Jurkat, Clone E6-1 (cell line): ENCODE data around the gene MGAT4C. TPM values are rescaled to one million over a fixed set of nuclear protein-coding genes. Genes with fewer than 3 reads are reported as not detected.
"Not testable (repeated sequence)": the region's sequence is repeated elsewhere in the genome, so short reads cannot be mapped to it uniquely, and the experiment has no call there.

Experiments used
- DNase-seq: peaks from one replicate; pipeline ENCODE4 v3.0.0-alpha.2; 2011; ENCODE audit warnings: low read depth, low spot score
- H3K4me3 ChIP-seq: 2 replicates; pipeline ENCODE4 v1.5.1; 2011; ENCODE audit warnings: mild to moderate bottlenecking, low read length, control low read depth, moderate library complexity
- polyA plus RNA-seq: library from polyadenylated mRNA; unstranded; fragments of >200 nt; gene quantifications from one replicate; pipeline ENCODE4 v1.2.1, GENCODE V29; 2012; ENCODE audit warnings: missing spikeins; ENCODE audit not compliant: insufficient read length, insufficient read depth

Gene MGAT4C
- not detected for polyA plus RNA-seq

DNA sequence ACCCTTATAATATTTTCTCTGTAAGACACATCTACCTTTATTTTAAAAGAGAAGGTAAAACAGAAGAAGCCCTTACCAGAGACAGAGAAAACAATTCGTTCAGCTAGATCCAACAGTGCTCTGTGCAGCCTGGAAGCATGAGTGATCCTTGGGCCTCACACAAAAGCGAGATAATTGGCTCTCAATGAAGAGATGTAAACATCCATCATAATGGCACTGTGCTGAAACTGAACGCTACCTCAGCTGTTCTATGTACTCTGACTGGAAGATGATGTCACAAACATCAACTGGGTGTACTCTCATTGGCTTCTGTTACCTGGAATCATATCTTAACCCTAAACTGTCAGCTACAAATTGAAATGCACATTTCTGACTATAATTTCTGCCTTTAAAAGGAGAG is at the start of gene MGAT4C:
TSS of gene MGAT4C (minus strand) at position 229 of the 400 bp plus-strand sequence.
- H3K4me3 ChIP-seq = no peak within 1 kb of the TSS
- DNase-seq = no peak

DNA sequence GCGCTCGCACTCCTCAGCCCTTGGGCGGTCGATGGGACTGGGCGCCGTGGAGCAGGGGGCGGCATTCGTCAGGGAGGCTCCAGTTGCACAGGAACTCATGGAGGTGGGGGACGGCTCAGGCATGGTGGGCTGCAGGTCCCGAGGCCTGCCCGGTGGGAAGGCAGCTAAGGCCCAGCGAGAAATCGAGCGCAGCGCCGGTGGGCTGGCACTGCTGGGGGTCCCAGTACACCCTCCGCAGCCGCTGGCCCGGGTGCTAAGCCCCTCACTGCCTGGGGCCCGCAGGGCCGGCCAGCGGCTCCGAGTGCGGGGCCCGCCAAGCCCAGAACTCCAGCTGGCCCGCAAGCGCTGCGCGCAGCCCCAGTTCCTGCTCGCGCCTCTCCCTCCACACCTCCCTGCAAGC is 40.2 kb upstream of the MGAT4C start:
- not testable (repeated sequence) for H3K4me3 ChIP-seq, DNase-seq

DNA sequence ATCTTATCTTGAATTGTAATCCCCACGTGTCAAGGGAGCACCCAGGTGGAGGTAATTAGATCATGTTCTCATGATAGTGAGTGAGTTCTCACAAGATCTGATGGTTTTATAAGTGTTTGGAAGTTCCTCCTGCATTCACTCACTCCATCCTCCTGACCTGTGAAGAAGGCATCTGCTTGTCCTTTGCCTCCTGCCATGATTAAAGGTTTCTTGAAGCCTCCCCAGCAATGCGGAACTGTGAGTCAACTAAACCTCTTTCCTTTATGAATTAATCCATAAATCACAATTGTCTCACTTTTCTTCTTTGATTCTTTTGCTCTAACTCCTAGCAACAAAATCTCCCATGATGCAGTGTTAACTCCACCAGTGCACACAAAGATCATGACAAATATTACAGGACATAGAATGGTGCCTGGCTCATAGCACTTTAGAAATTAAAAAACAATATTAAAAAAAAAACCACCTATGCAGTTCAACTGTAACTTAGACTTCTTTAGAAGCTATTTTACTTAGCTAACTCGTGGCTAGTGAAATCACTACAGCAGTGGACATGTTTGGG is 37.6 kb upstream of the MGAT4C start:
- H3K4me3 ChIP-seq = no peak overlapping the region
- no peak for DNase-seq

DNA sequence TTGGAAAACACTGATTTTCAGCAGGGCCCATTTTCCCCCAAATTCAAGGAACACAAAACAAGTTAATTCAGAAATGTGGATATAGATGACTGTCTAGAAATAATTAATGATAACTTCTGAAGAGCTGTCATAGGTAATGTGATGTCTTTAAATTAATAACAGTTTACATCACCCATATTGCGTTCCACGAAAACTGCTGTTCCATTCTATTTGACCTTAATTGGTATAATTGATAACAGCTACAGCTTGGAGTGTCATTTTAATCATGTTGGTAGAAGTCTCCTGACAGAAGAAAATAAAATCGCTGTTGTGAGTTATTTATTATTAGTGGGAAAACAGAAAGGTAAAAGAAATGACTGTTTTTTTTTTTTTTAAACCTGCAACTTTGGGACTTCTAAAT is 36.3 kb upstream of the MGAT4C start:
- H3K4me3 ChIP-seq = no peak overlapping the region
- DNase-seq = no peak

DNA sequence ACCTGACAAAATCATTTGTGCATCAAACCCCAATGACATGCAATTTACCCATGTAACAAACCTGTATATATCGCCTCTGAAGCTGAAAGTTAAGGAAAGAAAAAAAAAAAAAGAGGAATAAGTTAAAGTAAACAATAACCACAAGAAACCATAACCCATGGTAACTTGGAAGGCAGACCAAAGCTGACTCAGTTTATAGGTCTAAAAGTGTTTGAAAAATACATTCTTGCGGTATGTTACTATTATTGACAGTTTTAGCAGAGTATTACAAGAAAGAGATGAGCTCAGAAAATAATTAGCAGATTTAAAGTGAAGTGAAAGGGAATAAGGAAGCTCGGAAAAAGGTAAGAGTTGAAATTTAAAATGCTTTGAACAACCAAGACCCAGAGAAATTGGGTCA is 34.4 kb upstream of the MGAT4C start:
- no peak for DNase-seq
- H3K4me3 ChIP-seq = no peak overlapping the region

DNA sequence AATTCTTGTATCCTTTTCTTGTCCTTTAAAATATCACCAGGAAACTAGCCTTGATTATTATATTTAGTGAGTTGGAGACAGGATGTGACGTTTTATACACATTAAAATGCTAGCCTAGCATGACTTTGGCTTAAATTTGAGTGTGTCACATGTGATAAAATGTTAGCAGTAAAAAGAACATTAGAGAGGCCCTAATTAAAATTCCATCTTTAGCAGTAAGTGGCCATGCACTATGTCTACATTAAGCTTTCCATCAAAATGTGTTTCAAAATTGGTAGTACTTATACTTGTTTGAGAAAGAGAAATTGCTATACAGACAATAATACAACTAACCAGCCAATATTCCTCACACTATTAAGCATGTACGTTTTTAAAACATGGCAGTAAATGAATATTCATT is 29.9 kb upstream of the MGAT4C start:
- DNase-seq = no peak
- H3K4me3 ChIP-seq = no peak overlapping the region

DNA sequence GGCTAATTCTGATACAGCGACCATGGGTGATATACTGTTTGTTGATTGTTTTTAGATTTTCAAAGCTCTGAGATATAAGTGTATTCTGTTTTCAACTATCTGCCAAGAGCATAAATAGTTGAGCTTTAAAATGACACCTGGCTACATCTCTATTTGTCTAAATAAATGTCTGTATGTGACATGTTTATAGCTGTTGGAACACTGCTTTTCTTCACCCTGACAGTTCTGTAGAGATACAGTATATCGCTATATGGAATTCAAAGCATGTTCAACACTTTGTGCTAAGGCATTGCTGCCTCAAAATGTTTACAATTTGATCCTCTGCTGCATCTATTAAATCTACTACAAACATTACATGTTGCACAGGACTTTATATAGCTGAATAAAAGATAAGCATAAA is 27.4 kb upstream of the MGAT4C start:
- H3K4me3 ChIP-seq = no peak overlapping the region
- no peak for DNase-seq

DNA sequence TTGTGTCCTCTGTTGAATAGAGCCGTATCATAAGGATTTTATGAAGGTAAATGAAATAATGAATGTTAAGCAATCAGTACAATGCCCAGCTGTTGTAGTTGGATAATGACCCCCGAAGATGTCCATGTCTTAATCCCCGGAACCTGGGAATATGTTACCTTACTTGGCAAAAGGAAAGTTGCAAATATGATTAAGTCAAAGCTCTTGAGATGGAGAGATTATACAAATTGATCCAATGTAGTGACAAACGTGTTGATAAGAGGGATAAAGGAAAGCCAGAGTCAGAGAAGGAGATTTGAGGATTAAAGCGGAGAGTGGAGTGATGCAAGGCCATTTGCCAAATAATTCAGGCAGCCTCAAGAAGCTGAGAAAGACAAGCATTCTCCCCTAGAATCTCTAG is 19.2 kb upstream of the MGAT4C start:
- DNase-seq = no peak
- no peak overlapping the region for H3K4me3 ChIP-seq

DNA sequence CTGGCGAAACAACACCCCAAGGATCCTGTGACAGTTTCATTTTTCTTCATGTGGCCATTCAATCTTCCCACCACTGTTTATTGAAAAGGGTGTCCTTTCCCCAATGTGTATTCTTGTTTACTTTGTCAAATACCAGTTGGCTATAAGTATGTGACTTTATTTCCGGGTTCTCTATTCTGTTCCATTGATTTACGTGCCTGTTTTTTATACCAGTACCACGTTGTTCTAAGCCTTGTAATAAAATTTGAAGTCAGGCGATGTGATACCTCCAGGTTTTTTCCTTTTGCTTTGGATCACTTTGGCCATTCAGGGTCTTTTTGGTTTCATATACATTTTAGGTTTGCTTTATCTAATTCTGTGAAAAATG is 9.1 kb upstream of the MGAT4C start:
- no peak for DNase-seq
- no peak overlapping the region for H3K4me3 ChIP-seq

DNA sequence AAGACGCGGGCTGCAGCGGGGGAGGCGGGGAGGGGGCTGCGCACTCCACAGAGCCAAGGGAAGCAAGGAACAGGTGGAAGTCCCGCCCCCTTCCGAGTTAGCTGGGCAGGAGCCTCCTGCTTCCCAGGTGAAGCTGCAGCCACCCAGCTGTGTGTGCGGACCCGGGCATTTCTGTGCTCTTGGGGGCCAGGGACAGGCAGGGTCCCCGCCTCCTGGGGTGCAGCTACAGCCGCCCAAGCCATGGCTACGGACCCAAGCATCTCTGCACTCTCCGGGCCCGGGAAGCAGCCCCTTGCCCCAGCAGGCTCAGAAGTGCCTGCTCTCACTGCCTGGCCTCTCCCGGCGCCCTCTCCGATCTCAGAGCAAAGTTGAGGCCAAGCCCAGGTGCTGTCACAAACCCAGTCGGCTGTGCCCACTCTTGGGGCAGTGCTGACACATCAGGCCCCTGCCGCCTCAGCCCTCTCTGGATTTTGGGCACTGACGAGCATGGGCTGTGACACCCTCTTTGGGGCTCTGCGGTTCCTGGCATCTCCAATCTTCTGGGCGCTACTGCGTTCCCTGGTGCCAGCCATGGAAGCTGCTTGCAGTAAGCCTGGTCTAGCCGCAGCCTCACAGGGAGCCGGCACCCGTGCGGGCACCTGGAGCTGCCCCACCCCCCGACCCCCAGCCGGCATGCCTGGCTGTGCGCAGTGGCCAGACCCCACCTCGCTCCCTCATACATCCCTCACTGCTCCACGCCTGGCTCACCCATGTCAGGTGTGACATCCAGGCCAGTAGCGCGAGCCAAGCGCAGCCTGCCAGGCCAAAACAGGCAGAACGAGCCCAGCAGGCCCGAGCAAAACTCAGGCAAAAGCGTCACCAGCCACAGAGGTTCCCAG is 8.5 kb upstream of the MGAT4C start:
- no peak for DNase-seq
- H3K4me3 ChIP-seq = no peak overlapping the region

DNA sequence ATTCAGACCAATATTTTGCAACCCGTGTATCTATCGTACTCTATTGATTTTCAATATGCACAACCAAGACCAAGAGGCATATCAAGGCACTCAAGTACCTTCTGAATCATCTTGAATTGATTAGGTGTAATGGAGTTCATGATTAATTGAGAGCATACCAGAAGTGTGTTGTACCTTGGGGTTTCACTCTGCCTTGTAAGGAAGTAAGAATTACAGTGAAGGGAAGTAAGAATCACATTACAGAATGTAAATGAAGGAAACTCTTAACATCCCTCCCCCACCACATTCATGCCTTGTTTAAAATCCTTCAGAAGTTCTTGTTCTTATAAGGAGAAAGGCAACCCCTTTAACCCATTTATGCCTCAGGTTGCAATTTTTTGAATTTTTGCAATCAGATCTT is 5.4 kb upstream of the MGAT4C start:
- DNase-seq = no peak
- H3K4me3 ChIP-seq = no peak overlapping the region

DNA sequence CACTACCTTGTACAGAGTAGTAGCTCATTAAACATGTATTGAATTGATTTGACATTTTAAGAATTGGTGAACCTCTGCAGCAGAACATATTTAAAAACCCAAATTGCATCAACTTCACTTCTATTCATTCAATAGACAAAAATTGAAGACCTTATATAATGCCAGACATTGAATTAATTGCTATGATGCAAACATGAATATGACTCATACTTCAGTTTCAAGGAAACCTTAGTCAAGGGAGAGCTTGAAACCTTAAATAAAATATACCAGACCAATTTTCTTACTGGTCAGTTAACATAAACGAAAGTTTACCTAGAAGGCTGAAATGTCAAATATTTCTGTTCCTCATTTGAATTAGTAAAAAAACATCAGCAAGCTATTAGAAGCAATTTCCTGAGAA is 5.0 kb upstream of the MGAT4C start:
- no peak overlapping the region for H3K4me3 ChIP-seq
- DNase-seq = no peak

DNA sequence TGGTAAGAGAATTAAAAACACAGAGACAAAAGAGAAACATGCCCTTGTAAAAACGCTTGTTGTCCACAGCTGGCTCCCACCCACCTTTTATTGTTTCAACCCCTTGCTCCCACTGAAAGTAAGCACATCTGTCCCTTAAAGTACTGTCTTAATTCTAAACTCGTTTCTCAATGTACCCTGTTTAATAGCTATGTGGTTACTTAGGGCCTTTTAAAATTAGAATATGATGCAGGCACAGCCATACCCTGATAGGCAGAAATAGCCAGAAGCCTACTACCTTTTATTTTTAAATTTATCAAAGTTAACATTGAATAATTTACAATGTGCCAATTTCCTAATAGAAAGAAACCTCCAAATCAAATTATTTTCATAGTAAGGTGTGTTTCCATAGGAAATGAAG is 4.0 kb upstream of the MGAT4C start:
- no peak overlapping the region for H3K4me3 ChIP-seq
- DNase-seq = no peak

DNA sequence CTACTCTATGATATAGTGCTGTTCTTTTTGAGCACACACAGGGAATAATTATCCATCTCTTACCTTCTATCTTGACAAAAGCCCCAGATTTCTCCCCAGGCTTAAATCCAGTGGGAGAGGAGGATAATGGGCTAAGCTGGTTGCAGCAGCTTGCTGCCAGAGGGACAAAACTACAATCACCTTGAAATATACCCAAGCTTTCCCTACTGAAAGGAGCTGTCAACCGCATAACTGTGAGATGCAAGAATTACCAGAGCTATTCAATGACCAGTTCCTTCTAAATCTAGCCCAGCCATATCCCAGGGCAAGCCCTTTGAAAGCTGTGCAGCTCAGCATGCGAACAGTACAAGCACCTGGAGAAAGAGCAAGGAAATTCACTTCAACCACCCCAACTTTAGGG is 943 bp upstream of the MGAT4C start:
- no peak overlapping the region for H3K4me3 ChIP-seq
- no peak for DNase-seq

DNA sequence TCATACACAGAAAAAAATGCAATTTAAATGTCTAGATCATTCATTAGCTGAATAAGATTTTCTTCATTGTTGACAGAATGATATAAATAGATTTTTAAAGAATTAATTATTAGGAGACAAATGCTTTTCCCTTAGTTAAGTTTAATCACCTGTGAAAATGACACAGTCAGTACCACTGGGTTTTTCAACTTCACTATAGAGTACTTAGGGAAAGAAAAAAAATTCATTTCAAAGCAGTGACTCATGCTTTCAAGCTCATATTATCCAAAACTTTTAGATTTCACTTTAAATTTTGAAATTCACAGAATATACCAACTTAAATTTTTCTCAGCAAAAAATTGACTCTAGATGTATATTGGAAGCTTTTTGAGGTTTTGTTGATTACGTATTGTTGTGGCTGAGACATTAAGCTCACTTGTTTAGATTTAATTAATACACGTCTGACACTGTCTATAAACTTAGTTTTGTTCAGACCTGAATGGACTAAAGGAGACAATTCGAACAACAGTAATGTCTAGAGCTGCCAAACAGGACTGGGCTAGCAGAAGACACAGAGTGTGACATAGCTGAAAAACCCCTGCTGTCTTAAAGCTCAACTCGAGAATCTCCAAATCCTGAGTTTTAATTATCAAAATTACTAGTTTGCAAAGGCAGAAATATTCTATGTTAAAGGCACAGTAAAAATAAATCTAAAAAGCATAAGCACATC is 1.6 kb downstream of the MGAT4C start:
- DNase-seq = no peak
- H3K4me3 ChIP-seq = no peak overlapping the region

DNA sequence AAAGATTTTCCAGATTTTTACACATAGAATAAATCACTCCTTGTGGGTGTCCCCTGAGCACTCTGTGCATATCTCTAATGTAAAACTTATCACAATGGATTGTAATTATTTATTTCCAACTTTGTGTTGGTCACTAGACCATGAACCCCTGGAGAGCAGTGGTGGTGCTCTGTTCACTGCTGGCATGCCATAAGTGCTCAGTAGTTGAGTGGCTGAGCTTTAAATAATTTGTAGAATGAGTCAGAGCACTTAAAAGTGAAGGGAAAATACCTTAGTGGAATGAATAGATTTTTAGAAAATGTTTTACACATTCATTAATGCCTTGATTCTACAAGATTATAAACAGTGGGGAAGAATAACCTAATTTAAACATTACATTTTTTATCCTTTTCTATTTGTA is 6.3 kb downstream of the MGAT4C start:
- H3K4me3 ChIP-seq = no peak overlapping the region
- DNase-seq = no peak

DNA sequence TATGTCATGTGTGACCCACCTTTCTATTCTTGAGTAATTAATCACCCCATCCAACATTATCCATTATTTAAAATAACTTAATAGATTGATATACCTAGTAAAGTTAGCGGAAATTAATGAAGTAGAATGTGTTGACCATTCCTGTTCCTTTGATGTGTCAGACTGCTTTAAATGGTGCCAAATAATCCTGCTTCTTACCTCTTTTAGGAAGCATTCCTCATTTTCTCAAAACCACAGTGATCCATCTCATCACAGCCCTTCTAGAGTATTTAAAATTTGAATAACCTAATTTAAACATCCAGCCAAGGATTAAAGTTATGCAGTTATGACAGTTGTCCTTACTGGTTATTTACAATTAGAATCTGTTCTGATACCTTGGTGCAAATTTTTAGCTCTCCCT is 6.9 kb downstream of the MGAT4C start:
- H3K4me3 ChIP-seq = no peak overlapping the region
- DNase-seq = no peak

DNA sequence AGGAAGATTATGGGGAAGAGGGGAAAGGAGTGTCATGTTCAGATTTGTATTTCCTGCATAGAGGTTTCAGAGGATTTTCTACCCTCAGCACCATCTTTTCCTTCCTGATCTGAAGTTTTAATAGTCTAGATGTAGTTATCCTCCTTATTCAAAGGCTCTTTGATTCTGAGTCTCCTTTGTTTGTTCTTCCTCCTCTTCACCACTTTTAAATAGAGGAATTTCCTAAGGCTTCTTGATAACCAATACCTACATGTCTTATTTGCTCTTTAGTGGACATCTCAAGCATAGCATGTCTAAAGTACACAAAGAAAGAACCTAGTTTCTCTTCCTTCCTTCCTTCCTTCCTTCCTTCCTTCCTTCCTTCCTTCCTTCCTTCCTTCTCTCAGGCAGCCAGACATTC is 8.3 kb downstream of the MGAT4C start:
- DNase-seq = no peak
- no peak overlapping the region for H3K4me3 ChIP-seq

DNA sequence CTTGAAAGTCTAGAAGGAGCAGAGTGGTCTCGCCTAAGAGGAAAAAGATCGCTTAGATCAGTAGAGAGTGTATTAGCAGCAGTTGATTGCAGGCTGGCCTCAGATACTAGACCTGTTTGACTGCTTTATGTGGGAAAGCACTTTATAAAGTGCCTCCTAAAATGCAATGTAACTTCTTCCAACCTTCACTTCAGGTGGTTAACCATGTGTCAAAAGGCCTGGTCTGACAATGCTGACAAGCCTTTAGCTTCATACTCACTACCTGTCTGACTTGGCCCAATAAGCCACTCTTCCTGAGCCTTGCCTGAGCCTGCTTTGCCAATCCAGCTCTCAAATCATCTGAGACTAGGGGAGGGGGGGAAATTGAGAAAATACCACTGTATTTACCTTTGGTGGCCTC is 14.6 kb downstream of the MGAT4C start:
- no peak overlapping the region for H3K4me3 ChIP-seq
- DNase-seq = no peak

DNA sequence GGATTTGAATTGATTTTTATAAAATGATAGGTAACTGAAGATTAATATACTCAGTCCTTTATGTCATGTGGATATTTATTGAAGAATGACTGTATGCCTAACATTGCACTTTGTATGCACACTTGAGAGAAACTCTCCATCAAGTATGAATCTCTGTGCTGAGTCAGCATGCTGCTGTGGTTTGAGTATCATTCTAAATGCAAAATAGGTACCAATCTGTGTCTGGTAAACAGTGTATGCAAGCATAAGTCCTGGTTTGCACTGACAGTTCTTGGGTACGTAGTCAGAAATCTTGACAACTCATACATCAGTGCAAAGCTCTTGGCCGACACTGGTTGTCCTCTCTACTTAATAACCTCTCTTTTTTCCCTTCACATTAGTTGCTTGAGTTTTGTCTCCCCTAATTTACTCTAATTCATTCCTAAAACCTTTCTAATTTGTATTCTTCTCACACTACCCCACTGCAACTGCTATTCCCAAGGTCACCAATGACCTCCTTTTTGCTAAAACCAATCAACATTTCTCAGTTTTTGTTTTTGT is 21.8 kb downstream of the MGAT4C start:
- DNase-seq = no peak
- H3K4me3 ChIP-seq = no peak overlapping the region
